Thymus (tissue), 11 donors: ENCODE measurements around the gene AGXT. TPM values are rescaled to one million over a fixed set of nuclear protein-coding genes. Genes with fewer than 3 reads are reported as not detected.
A peak's percentile ranks its signal among the peaks of the same experiment; 100 is the strongest.

Experiments used
- DNase-seq, 9 donors: peaks; one replicate each; pipeline ENCODE4 v3.0.0-alpha.2; 2013; ENCODE audit warnings: low spot score in 9 of 9, low read depth in 6 of 9, missing footprints in 1 of 9
- H3K27ac ChIP-seq, 2 donors: one replicate each; pipeline ENCODE4 v1.5.1; 2013; ENCODE audit warnings: control low read depth in 1 of 2, low read depth in 1 of 2, low read length in 1 of 2, mild to moderate bottlenecking in 1 of 2, moderate library complexity in 1 of 2
- H3K27me3 ChIP-seq, 2 donors: one replicate each; pipeline ENCODE4 v1.5.1; 2013; ENCODE audit warnings: low read length in 1 of 2; ENCODE audit not compliant: control insufficient read depth in 2 of 2, insufficient read depth in 1 of 2
- H3K36me3 ChIP-seq, 2 donors: one replicate each; pipeline ENCODE4 v1.5.1; 2013; ENCODE audit warnings: low read length in 1 of 2, mild to moderate bottlenecking in 1 of 2, moderate library complexity in 1 of 2; ENCODE audit not compliant: control insufficient read depth in 2 of 2, insufficient read depth in 2 of 2
- H3K4me1 ChIP-seq, 2 donors: one replicate each; pipeline ENCODE4 v1.5.1; 2013; ENCODE audit warnings: low read length in 2 of 2; ENCODE audit not compliant: control insufficient read depth in 2 of 2, insufficient read depth in 2 of 2
- H3K4me3 ChIP-seq, 2 donors: one replicate each; pipeline ENCODE4 v1.5.1; 2013; ENCODE audit warnings: low read length in 2 of 2, control low read depth in 1 of 2, mild to moderate bottlenecking in 1 of 2
- H3K9me3 ChIP-seq, 2 donors: one replicate each; pipeline ENCODE4 v1.5.1; 2013; ENCODE audit warnings: low read length in 1 of 2, mild to moderate bottlenecking in 1 of 2; ENCODE audit not compliant: control insufficient read depth in 2 of 2, insufficient read depth in 1 of 2
- WGBS: extraction: QIAGEN DNeasy Blood & Tissue Kit; methylation state at CpG from one replicate; pipeline ENCODE4 v1.1.7; 2013; 5-methylcytosine and 5-hydroxymethylcytosine counted together
- polyA plus RNA-seq: library from polyadenylated mRNA; stranded (reverse); fragments of 200-250 nt; gene quantifications from one replicate; pipeline ENCODE4 v1.2.3, GENCODE V29; 2013
- total RNA-seq: library from RNA; stranded (reverse); fragments of 120-200 nt; gene quantifications from one replicate; pipeline ENCODE4 v1.2.4, GENCODE V29; 2013
- donor health status: healthy.

AGXT gene
- total and polyA plus RNA-seq, 2 donors: 0.14 to 0.94 TPM

- H3K27ac ChIP-seq: no peak overlapping the region
- WGBS: 68% methylated on average over 11 of the region's 11 CpGs
- no peak for DNase-seq
- H3K27me3 ChIP-seq: no peaks in the 10 kb centered on the region
- no peaks in the 10 kb centered on the region for H3K36me3 ChIP-seq
- peaks cover 0 to 13% of the 10 kb centered on the region in 2 donors for H3K9me3 ChIP-seq
- H3K4me1 ChIP-seq: no peaks in the 10 kb centered on the region
- no peak overlapping the region for H3K4me3 ChIP-seq
Observed at GRCh38 chr2:240850756-240851077, 17.9 kb upstream of the AGXT start.

- no peaks in the 10 kb centered on the region for H3K4me1 ChIP-seq
- H3K9me3 ChIP-seq: peaks cover 0 to 14% of the 10 kb centered on the region in 2 donors
- H3K27me3 ChIP-seq: no peaks in the 10 kb centered on the region
- H3K4me3 ChIP-seq: no peak overlapping the region
- peak; percentile 24 to 82 (median 60) for DNase-seq
- no peaks in the 10 kb centered on the region for H3K36me3 ChIP-seq
- whole genome bisulfite sequencing: 56% methylated on average over 33 of the region's 33 CpGs
- H3K27ac ChIP-seq: no peak overlapping the region
Observed at GRCh38 chr2:240851078-240851991, 17.3 kb upstream of the AGXT start.

GRCh38 chr2:240852671-240853314, 15.8 kb upstream of the AGXT start:
- DNase-seq: no peak
- Histone ChIP-seq H3K27ac (no peak overlapping the region), H3K9me3 (peaks cover 0 to 14% of the 10 kb centered on the region in 2 donors), H3K27me3 (no peaks in the 10 kb centered on the region), H3K4me1 (no peaks in the 10 kb centered on the region), H3K4me3 (no peak overlapping the region), H3K36me3 (no peaks in the 10 kb centered on the region)
- 87% methylated on average over 15 of the region's 15 CpGs for WGBS

- Histone ChIP-seq H3K27me3 (no peaks in the 10 kb centered on the region), H3K4me3 (no peak overlapping the region), H3K36me3 (no peaks in the 10 kb centered on the region), H3K9me3 (peaks cover 0 to 14% of the 10 kb centered on the region in 2 donors), H3K27ac (no peak overlapping the region), H3K4me1 (no peaks in the 10 kb centered on the region)
- DNase-seq: no peak
- WGBS: 95% methylated on average over 8 of the region's 8 CpGs
Observed at GRCh38 chr2:240855670-240856069, 13.0 kb upstream of the AGXT start.

- peaks cover 0 to 14% of the 10 kb centered on the region in 2 donors for H3K9me3 ChIP-seq
- H3K36me3 ChIP-seq: no peaks in the 10 kb centered on the region
- no peaks in the 10 kb centered on the region for H3K27me3 ChIP-seq
- 85% methylated on average over 21 of the region's 21 CpGs for WGBS
- no peak for DNase-seq
- H3K4me3 ChIP-seq: no peak overlapping the region
- H3K4me1 ChIP-seq: no peaks in the 10 kb centered on the region
- H3K27ac ChIP-seq: no peak overlapping the region
Observed at GRCh38 chr2:240856151-240856980, 12.3 kb upstream of the AGXT start.

GRCh38 chr2:240857039-240858008, 11.3 kb upstream of the AGXT start:
- no peaks in the 10 kb centered on the region for H3K4me1 ChIP-seq
- no peaks in the 10 kb centered on the region for H3K36me3 ChIP-seq
- H3K27ac ChIP-seq: no peak overlapping the region
- DNase-seq: no peak
- no peaks in the 10 kb centered on the region for H3K27me3 ChIP-seq
- 93% methylated on average over 21 of the region's 21 CpGs for WGBS
- peaks cover 0 to 14% of the 10 kb centered on the region in 2 donors for H3K9me3 ChIP-seq
- no peak overlapping the region for H3K4me3 ChIP-seq

GRCh38 chr2:240858321-240858720, 10.3 kb upstream of the AGXT start:
- Histone ChIP-seq H3K27me3 (no peaks in the 10 kb centered on the region), H3K9me3 (peaks cover 0 to 14% of the 10 kb centered on the region in 2 donors), H3K27ac (no peak overlapping the region), H3K4me3 (no peak overlapping the region), H3K36me3 (no peaks in the 10 kb centered on the region), H3K4me1 (no peaks in the 10 kb centered on the region)
- DNase-seq: no peak
- 97% methylated on average over 13 of the region's 13 CpGs for WGBS

GRCh38 chr2:240858871-240859270, 9.8 kb upstream of the AGXT start:
- no peak for DNase-seq
- WGBS: 96% methylated on average over 10 of the region's 10 CpGs

More at GRCh38 chr2:240858871-240859270, 9.8 kb upstream of the AGXT start:
- Histone ChIP-seq H3K4me3 (no peak overlapping the region), H3K4me1 (no peaks in the 10 kb centered on the region), H3K27ac (no peak overlapping the region), H3K9me3 (peaks cover 0 to 14% of the 10 kb centered on the region in 2 donors), H3K36me3 (no peaks in the 10 kb centered on the region), H3K27me3 (no peaks in the 10 kb centered on the region)
